Omental fat pad (tissue), 4 donors: ENCODE measurements around the gene SLC48A1. TPM values are rescaled to one million over a fixed set of nuclear protein-coding genes. Genes with fewer than 3 reads are reported as not detected.

Experiments
- ATAC-seq: fragments of 150-250 bp; one replicate; pipeline ENCODE4 v1.9.1; 2016; ENCODE audit warnings: mild to moderate bottlenecking, moderate library complexity; ENCODE audit not compliant: low FRiP score
- DNase-seq: peaks from one replicate; pipeline ENCODE4 v3.0.0-alpha.2; 2019; ENCODE audit warnings: low spot score
- CTCF ChIP-seq, 3 donors: fragments of 450-650 bp; IDR thresholded peaks; one replicate each; pipeline ENCODE4 v1.5.1; 2016 to 2017; ENCODE audit warnings: antibody characterized with exemption in 3 of 3, mild to moderate bottlenecking in 3 of 3, moderate library complexity in 2 of 3
- total RNA-seq, 4 donors: library from RNA; depleted of rRNA; stranded (reverse); fragments of >200 nt; gene quantifications; one replicate each; pipeline ENCODE4 v1.1.0, GENCODE V29; 2016

Gene SLC48A1
- total RNA-seq, 4 donors from 2014 or later, result 27.6 to 50.3 (median 48.1) TPM

- ATAC-seq (no peak), DNase-seq (no peak)
- no peak for TF ChIP-seq CTCF (IDR thresholded peaks at IDR 0.05)
Measured at GRCh38 chr12:47823422-47824086, 50.5 kb downstream of the SLC48A1 start.

GRCh38 chr12:47824198-47824597 lies 51.2 kb downstream of the SLC48A1 start:
- no peak for TF ChIP-seq CTCF (IDR thresholded peaks at IDR 0.05)
- ATAC-seq (no peak), DNase-seq (no peak)

DNA sequence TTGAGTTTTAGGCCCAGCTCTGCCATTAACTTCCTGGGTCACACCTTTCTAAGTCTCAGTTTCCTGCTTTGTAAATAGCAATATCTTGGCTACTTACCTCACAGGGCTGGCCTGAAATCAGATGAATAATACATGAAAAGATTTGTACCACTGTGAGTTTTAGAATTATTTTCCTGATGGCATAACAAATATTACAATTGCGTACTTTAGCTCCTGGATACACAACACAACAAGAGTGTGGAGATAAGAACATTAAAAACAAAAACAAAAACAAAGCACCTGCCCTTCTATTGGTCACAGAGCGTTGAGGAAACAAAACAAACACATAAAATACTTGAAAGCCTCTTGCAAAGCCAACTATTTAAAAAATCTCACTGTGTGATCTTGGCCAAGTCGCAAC lies 51.6 kb downstream of the SLC48A1 start:
- DNase-seq (no peak), ATAC-seq (no peak)
- no peak for TF ChIP-seq CTCF (IDR thresholded peaks at IDR 0.05)

DNA sequence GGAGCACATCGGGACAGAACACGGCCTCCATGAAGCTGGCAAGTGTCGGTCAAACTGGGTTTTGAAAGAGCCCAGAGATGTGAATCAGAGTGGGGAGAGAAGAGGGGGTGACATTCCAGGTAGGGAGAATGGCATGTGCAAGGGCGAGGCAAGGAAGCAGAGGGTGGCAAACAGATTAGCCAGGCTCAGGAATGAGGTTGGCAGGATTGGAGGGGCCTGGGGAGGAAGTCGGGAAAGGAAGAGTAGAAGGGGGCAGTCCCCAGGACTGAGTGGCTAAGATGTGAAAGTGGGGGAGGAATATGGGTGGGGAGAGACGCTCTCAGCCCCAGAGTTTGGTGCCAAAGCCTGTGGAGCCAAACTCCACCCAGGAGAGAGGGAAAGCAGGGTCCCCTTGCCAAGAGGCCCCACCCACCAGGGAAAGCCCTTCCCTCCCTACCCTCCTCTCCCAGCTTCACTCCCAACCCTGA lies 52.2 kb downstream of the SLC48A1 start:
- ATAC-seq (peak; percentile 42), DNase-seq (no peak)
- no peak for TF ChIP-seq CTCF (IDR thresholded peaks at IDR 0.05)

DNA sequence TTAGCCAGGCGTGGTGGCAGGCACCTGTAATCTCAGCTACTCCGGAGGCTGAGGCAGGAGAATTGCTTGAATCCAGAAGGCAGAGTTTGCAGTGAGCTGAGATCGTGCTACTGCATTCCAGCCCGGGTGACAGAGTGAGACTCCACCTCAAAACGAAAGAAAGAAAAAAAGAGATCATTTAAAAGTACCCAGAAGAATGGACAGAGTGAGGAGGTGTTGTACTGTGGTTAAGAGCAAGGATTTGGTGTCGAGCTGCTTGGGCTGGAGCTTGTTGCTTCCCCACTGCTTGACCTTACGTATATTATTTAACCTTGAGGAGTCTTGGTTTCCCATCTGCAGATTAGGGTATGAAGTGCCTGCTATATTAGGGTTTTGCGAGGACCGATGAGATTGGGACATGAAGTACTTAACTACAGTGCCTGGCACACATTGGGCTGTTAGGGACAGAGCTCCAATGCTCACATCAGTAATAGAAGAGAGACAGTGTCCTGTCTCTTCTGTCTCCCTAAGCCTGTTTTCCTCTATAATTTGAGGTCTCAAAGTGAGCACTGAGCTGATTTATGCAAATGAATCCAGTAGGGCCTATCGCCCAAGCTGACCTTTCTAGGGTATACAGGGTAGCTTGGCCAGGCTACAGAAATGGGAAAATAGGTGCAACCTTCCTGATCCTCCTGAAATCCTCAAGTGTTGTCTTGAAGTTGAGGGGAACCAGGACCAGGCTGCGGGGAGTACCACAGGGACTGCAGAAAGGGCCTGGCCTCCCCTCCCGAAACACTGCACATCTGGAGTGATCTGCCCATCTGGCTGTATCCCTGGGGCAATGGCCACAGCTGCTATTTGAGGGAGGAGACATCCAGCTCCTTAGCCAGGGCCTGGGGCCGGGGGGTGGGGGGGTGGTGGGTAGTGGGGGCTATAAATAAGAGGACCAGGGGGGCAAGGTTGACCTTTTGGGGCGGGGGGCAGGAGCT lies 55.3 kb downstream of the SLC48A1 start:
- DNase-seq (no peak), ATAC-seq (no peak)
- TF ChIP-seq CTCF (IDR thresholded peaks at IDR 0.05), result no peak

DNA sequence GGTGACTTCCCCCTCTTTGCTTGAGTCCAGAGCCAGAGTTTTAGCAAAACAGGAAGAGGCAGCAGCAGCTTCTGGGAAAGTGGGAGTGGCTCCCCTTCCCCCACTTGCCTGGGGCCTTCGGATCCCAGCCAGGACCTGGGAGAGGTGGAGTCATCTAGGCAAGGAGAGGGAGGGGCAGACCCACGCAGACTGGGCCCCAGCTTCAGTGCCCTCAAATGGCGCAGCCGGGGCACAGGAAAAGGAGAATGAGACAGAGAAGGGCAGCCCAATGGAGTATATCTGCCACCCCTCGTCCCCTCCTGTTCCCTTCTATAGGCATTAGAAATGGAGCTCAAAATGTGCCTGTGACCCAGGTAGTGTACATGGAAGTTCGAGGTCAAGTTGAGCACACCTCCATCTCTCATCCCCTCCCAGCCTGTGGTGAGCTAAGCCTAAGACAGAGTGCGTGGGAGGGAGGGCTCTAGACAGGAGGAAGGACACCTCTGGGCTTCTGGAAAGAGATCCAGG lies 56.0 kb downstream of the SLC48A1 start:
- ATAC-seq (peak; percentile 56), DNase-seq (no peak)
- no peak for TF ChIP-seq CTCF (IDR thresholded peaks at IDR 0.05)
